K562 (cell line): ENCODE measurements around the gene PRKAR1B. TPM values are rescaled to one million over a fixed set of nuclear protein-coding genes. Genes with fewer than 3 reads are reported as not detected.

Source experiments
- ATAC-seq: fragments of 200-7000 bp; cut with Tn5 transposase; 3 replicates; pipeline ENCODE4 v1.9.1; 2020; ENCODE audit warnings: moderate library complexity
- BruUV-seq: library from RNA; stranded (reverse); fragments of 400-500 nt; replicated peaks from 2 replicates; lab custom pipeline; 2021; lab: Mats Ljungman, UMichigan
- CTCF ChIA-PET: fragments of 300-600 bp; formaldehyde crosslinking; extraction: SDS; loops from one replicate; lab custom pipeline; 2021; ENCODE audit warnings: low intra/inter-chr PET ratio; lab: Yijun Ruan, JAX
- POLR2A ChIA-PET: fragments of 300-600, 350-650 bp; sonication (Branson Sonifier 250); formaldehyde crosslinking; extraction: SDS; loops from one replicate; lab custom pipeline; 2021; ENCODE audit warnings: antibody characterized with exemption, inconsistent platforms; lab: Yijun Ruan, JAX
- DNase-seq, 4 experiments: peaks; one replicate each; pipeline versions ENCODE4 v3.0.0 to v3.0.0-alpha.2; 2011 to 2018; ENCODE audit warnings: low spot score in 3 of 4, mixed read lengths in 3 of 4; ENCODE audit errors: extremely low read depth in 1 of 4
- FAIRE-seq: peaks from 2 replicates; lab custom pipeline; 2011; peaks lifted over from hg19 to GRCh38; lab: Jason Lieb, UNC
- H2AFZ ChIP-seq: 2 replicates; pipeline ENCODE4 v1.6.0; 2011; ENCODE audit warnings: low read depth, low read length, control low read depth, inconsistent platforms
- H3K27ac ChIP-seq: fragments of 200-600 bp; 3 replicates; pipeline ENCODE4 v1.8.0; 2011; ENCODE audit warnings: low read depth, mild to moderate bottlenecking, control low read depth, inconsistent platforms, low read length, moderate library complexity, mixed read lengths; ENCODE audit errors: extremely low read depth
- H3K27me3 ChIP-seq, 2 experiments: fragments of 300-600 bp in 1 of 2; 2 replicates in 1 of 2; 3 replicates in 1 of 2; pipeline versions ENCODE4 v1.6.0 to v1.8.0; 2011; ENCODE audit warnings: inconsistent platforms in 2 of 2, low read length in 2 of 2, mild to moderate bottlenecking in 1 of 2, mixed read lengths in 1 of 2, moderate library complexity in 1 of 2; ENCODE audit not compliant: control insufficient read depth in 2 of 2, insufficient read depth in 2 of 2
- H3K36me3 ChIP-seq: fragments of 300-600 bp; 3 replicates; pipeline ENCODE4 v1.8.0; 2011; ENCODE audit warnings: mild to moderate bottlenecking, low read length, inconsistent platforms; ENCODE audit not compliant: control insufficient read depth, insufficient read depth
- H3K4me1 ChIP-seq, 2 experiments: fragments of 200-600 bp in 1 of 2; replicated peaks in 1 of 2; 2 replicates in 1 of 2; 3 replicates in 1 of 2; pipeline versions ENCODE4 v1.5.1 to v1.8.0; 2011; ENCODE audit warnings: inconsistent platforms in 2 of 2, low read length in 2 of 2, mild to moderate bottlenecking in 1 of 2, mixed read lengths in 1 of 2, moderate library complexity in 1 of 2; ENCODE audit not compliant: control insufficient read depth in 2 of 2, insufficient read depth in 2 of 2
- H3K4me2 ChIP-seq: 2 replicates; pipeline ENCODE4 v1.6.1; 2011; ENCODE audit warnings: low read length, control low read depth, inconsistent platforms, mixed read lengths; ENCODE audit not compliant: insufficient read depth
- H3K4me3 ChIP-seq: fragments of 200-600 bp; sonication (generic), shearing (Covaris generic); 2 replicates; pipeline ENCODE4 v1.5.1; 2016; ENCODE audit warnings: control low read depth, inconsistent platforms
- H3K79me2 ChIP-seq: fragments of 200-600 bp; 3 replicates; pipeline ENCODE4 v1.8.0; 2011; ENCODE audit warnings: low read length, inconsistent platforms; ENCODE audit not compliant: control insufficient read depth, insufficient read depth
- H3K9ac ChIP-seq, 2 experiments: 2 replicates each; pipeline versions ENCODE4 v1.6.0 to v1.6.1; 2011; ENCODE audit warnings: low read depth in 2 of 2, low read length in 2 of 2, control low read depth in 1 of 2, inconsistent platforms in 1 of 2, mild to moderate bottlenecking in 1 of 2, mixed read lengths in 1 of 2; ENCODE audit not compliant: insufficient read depth in 1 of 2
- H3K9me1 ChIP-seq: one replicate; pipeline ENCODE4 v1.6.0; 2011; ENCODE audit warnings: inconsistent platforms, mild to moderate bottlenecking, low read length, moderate library complexity; ENCODE audit not compliant: control insufficient read depth, insufficient read depth
- H3K9me3 ChIP-seq: replicated peaks from 2 replicates; pipeline ENCODE4 v1.5.1; 2011; ENCODE audit warnings: low read depth, low read length, inconsistent platforms; ENCODE audit not compliant: control insufficient read depth, insufficient read depth
- H4K20me1 ChIP-seq: replicated peaks from 2 replicates; pipeline ENCODE4 v1.6.1; 2011; ENCODE audit warnings: low read length, inconsistent platforms, mixed read lengths; ENCODE audit not compliant: control insufficient read depth, insufficient read depth
- ADNP ChIP-seq: fragments of 200-800 bp; sonication (Bioruptor generic); IDR thresholded peaks from 2 replicates; pipeline ENCODE4 v1.6.1; 2016; ENCODE audit warnings: missing genetic modification characterization, missing compliant biosample characterization
- CC2D1A ChIP-seq: fragments of 450-650 bp; IDR thresholded peaks from 2 replicates; pipeline ENCODE4 v1.6.1; 2017; ENCODE audit warnings: mild to moderate bottlenecking
- E2F1 ChIP-seq: sonication (generic); formaldehyde crosslinking; IDR thresholded peaks from 2 replicates; pipeline ENCODE4 v1.8.1; 2023; ENCODE audit warnings: mild to moderate bottlenecking, missing genetic modification reagents, moderate library complexity
- ELK1 ChIP-seq: sonication (generic); formaldehyde crosslinking; IDR thresholded peaks from 2 replicates; pipeline ENCODE4 v1.8.1; 2022; ENCODE audit warnings: missing genetic modification reagents
- HDAC6 ChIP-seq: IDR thresholded peaks from 2 replicates; pipeline ENCODE4 v1.6.1; 2012; ENCODE audit warnings: low read depth, mild to moderate bottlenecking, control low read depth, inconsistent platforms, low read length, moderate library complexity
- HNRNPUL1 ChIP-seq: fragments of 200-400 bp; formaldehyde crosslinking; IDR thresholded peaks from 2 replicates; pipeline ENCODE4 v1.6.1; 2017; ENCODE audit warnings: low read length
- POLR2A ChIP-seq: fragments of 450-650 bp; conservative IDR thresholded peaks from 2 replicates; pipeline ENCODE4 v1.6.1; 2016
- SNRNP70 ChIP-seq: fragments of 200-400 bp; formaldehyde crosslinking; optimal IDR thresholded peaks from 2 replicates; pipeline ENCODE3; 2017; ENCODE audit warnings: low read depth, low read length
- XRCC5 ChIP-seq: fragments of 200-400 bp; formaldehyde crosslinking; IDR thresholded peaks from 2 replicates; pipeline ENCODE4 v1.6.1; 2017; ENCODE audit warnings: low read depth, mild to moderate bottlenecking, low read length
- ZFP91 ChIP-seq: sonication (generic); formaldehyde crosslinking; IDR thresholded peaks from 2 replicates; pipeline ENCODE4 v1.8.0; 2022; ENCODE audit warnings: mild to moderate bottlenecking, missing genetic modification reagents
- ZZZ3 ChIP-seq: fragments of 450-650 bp; IDR thresholded peaks from 2 replicates; pipeline ENCODE4 v1.6.1; 2016; ENCODE audit warnings: antibody characterized with exemption, mild to moderate bottlenecking, moderate library complexity
- WGBS: fragments of 100-300 bp; shearing (Covaris generic); methylation state at CpG from one replicate; pipeline ENCODE4 v1.1.6; 2016; ENCODE audit warnings: low coverage, mixed read lengths; ENCODE audit not compliant: insufficient coverage; ENCODE audit errors: missing lambda C conversion rate; 5-methylcytosine and 5-hydroxymethylcytosine counted together
- in situ Hi-C: fragments of 300-500 bp; cut with MboI; formaldehyde crosslinking; loops from 4 replicates; pipeline ENCODE4 v1.15.0; 2018; ENCODE audit warnings: inconsistent platforms, mixed read lengths
- intact Hi-C: fragments of 100-400 bp; cut with micrococcal nuclease; formaldehyde crosslinking; loops from 2 replicates; pipeline ENCODE4 v1.14.2; 2022
- polyA plus RNA-seq, 8 experiments: library from polyadenylated mRNA; depleted of rRNA in 4 of 8; stranded (reverse) in 5 of 8; unstranded in 3 of 8; fragments of >200 nt; fragmentation: Nextera tagmentation in 2 of 8; fragmentation: Illumina TruSeq in 1 of 8; extraction: Ambion mirVana in 2 of 8; extraction: Trizol in 1 of 8; gene quantifications; 2 replicates each; pipeline versions ENCODE4 v1.2.1 to v1.2.3, GENCODE V29; 2011 to 2014; ENCODE audit warnings: inconsistent platforms in 1 of 8, missing spikeins in 1 of 8
- total RNA-seq, 7 experiments: library from RNA; depleted of rRNA in 6 of 7; stranded (reverse); fragments of >200 nt in 6 of 7; fragmentation: Illumina TruSeq in 2 of 7; extraction: Trizol in 2 of 7; gene quantifications; 2 replicates each; pipeline versions ENCODE4 v1.2.1 to v1.2.3, GENCODE V29; 2011 to 2021; ENCODE audit warnings: low replicate concordance in 1 of 7
- TF ChIP-seq, protein P1 (sequence below): sonication (generic); formaldehyde crosslinking; IDR thresholded peaks from 2 replicates; pipeline ENCODE4 v1.8.0; 2022; ENCODE audit warnings: mild to moderate bottlenecking, missing genetic modification reagents, borderline replicate concordance
- TF ChIP-seq, protein P2 (sequence below): sonication (generic); formaldehyde crosslinking; IDR thresholded peaks from 2 replicates; pipeline ENCODE4 v1.8.1; 2022; ENCODE audit warnings: missing genetic modification reagents

Gene PRKAR1B
- total and polyA plus RNA-seq, 9 of the 15 experiments (the other 6 are each of a cell fraction or from before 2014, with no cell fraction given), result 0.99 to 30.5 (median 12.7) TPM

GRCh38 chr7:562789-563628 is 164.1 kb downstream of the PRKAR1B start:
- no peaks in the 10 kb centered on the region for H3K79me2 ChIP-seq
- no peaks in the 10 kb centered on the region for H3K9me1 ChIP-seq
- ChIA-PET POLR2A (interaction anchor here (0.6 to 0.8 kb wide), 2 partner anchors 19 to 23 kb away, joined by 3 read pairs; no protein-coding TSS in a partner anchor), CTCF (no interaction called here)
- H3K4me1 ChIP-seq, result peaks cover 0 to 16% of the 10 kb centered on the region in 2 experiments; a peak in 2 of 5 replicates
- intact Hi-C loops (no loop called here), in situ Hi-C loops (no loop called here)
- no peaks in the 10 kb centered on the region for H4K20me1 ChIP-seq
- H3K27me3 ChIP-seq, result no peaks in the 10 kb centered on the region
- no peaks in the 10 kb centered on the region; the same call in 2 of the 3 replicates for H3K36me3 ChIP-seq
- BruUV-seq, result no TSS peak
- H3K4me2 ChIP-seq, result no peak overlapping the region
- no peaks in the 10 kb centered on the region for H3K9me3 ChIP-seq
- WGBS, result 56% methylated on average over 16 of the region's 17 CpGs
- no peak for ATAC-seq
- no peak overlapping the region for H3K9ac ChIP-seq
- no peak overlapping the region for H3K4me3 ChIP-seq
- no peak overlapping the region for H2AFZ ChIP-seq
- no peak overlapping the region for H3K27ac ChIP-seq
- DNase-seq, result no peak
- no peak for FAIRE-seq
- TF ChIP-seq ADNP (tag) (no peak), HDAC6 (no peak), XRCC5 (no peak), ZFP91 (no peak), ELK1 (CRISPR knock-in tag) (no peak), POLR2A (no peak), CC2D1A (no peak), SNRNP70 (no peak), HNRNPUL1 (no peak), ZZZ3 (no peak), E2F1 (no peak)
- TF ChIP-seq, protein P1, sequence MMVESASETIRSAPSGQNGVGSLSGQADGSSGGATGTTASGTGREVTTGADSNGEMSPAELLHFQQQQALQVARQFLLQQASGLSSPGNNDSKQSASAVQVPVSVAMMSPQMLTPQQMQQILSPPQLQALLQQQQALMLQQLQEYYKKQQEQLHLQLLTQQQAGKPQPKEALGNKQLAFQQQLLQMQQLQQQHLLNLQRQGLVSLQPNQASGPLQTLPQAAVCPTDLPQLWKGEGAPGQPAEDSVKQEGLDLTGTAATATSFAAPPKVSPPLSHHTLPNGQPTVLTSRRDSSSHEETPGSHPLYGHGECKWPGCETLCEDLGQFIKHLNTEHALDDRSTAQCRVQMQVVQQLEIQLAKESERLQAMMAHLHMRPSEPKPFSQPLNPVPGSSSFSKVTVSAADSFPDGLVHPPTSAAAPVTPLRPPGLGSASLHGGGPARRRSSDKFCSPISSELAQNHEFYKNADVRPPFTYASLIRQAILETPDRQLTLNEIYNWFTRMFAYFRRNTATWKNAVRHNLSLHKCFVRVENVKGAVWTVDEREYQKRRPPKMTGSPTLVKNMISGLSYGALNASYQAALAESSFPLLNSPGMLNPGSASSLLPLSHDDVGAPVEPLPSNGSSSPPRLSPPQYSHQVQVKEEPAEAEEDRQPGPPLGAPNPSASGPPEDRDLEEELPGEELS (CRISPR knock-in tag), result no peak
- TF ChIP-seq, protein P2, sequence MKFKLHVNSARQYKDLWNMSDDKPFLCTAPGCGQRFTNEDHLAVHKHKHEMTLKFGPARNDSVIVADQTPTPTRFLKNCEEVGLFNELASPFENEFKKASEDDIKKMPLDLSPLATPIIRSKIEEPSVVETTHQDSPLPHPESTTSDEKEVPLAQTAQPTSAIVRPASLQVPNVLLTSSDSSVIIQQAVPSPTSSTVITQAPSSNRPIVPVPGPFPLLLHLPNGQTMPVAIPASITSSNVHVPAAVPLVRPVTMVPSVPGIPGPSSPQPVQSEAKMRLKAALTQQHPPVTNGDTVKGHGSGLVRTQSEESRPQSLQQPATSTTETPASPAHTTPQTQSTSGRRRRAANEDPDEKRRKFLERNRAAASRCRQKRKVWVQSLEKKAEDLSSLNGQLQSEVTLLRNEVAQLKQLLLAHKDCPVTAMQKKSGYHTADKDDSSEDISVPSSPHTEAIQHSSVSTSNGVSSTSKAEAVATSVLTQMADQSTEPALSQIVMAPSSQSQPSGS (CRISPR knock-in tag), result no peak
